Activated CD8-positive, alpha-beta memory T cell treated with anti-CD3 and anti-CD28 coated beads for 36 hours (primary cell): ENCODE measurements around the gene DOCK11. TPM values are rescaled to one million over a fixed set of nuclear protein-coding genes. Genes with fewer than 3 reads are reported as not detected.

Source experiments
- total RNA-seq, 2 experiments: library from RNA; stranded (reverse); gene quantifications; one replicate each; pipeline ENCODE4 v1.2.3, GENCODE V29; 2021

The DOCK11 gene
- total RNA-seq, 2 experiments from 2014 or later, result 46.5 to 48.4 TPM

Other genes with a start within 250 kb of the DOCK11 start
- 10 to 100 TPM; 10.3 to 12.0 TPM for gene WDR44, start 149.7 kb upstream of the DOCK11 start, total RNA-seq
- under 1 TPM in 1 of 2 experiments, not detected in 1; 0.21 TPM for gene IL13RA1, start 231.8 kb downstream of the DOCK11 start, total RNA-seq